H9 (cell line): Measurements from ENCODE around the gene UNC5B. TPM values are rescaled to one million over a fixed set of nuclear protein-coding genes. Genes with fewer than 3 reads are reported as not detected.

Experiments
- DNase-seq: peaks from one replicate; pipeline ENCODE4 v3.0.0-alpha.2; 2017
- H2AFZ ChIP-seq: one replicate; pipeline ENCODE4 v1.6.1; 2013; ENCODE audit warnings: mild to moderate bottlenecking, low read length, control low read depth, moderate library complexity
- H2AK5ac ChIP-seq: 2 replicates; pipeline ENCODE4 v1.6.1; 2013; ENCODE audit warnings: low read length, control low read depth, mixed read lengths; ENCODE audit not compliant: insufficient read length
- H2BK120ac ChIP-seq: one replicate; pipeline ENCODE4 v1.6.1; 2013; ENCODE audit warnings: low read depth, mild to moderate bottlenecking, low read length, control low read depth, inconsistent platforms; ENCODE audit not compliant: poor library complexity, severe bottlenecking
- H2BK12ac ChIP-seq: 2 replicates; pipeline ENCODE4 v1.6.1; 2013; ENCODE audit warnings: low read length, control low read depth, mixed read lengths, low read depth; ENCODE audit not compliant: insufficient read length
- H2BK15ac ChIP-seq: 2 replicates; pipeline ENCODE4 v1.6.1; 2013; ENCODE audit warnings: low read depth, low read length, control low read depth
- H2BK20ac ChIP-seq: one replicate; pipeline ENCODE4 v1.6.1; 2013; ENCODE audit warnings: low read depth, mild to moderate bottlenecking, low read length, control low read depth, inconsistent platforms; ENCODE audit not compliant: poor library complexity, severe bottlenecking
- H2BK5ac ChIP-seq: 2 replicates; pipeline ENCODE4 v1.6.1; 2013; ENCODE audit warnings: low read length, control low read depth, mixed read lengths; ENCODE audit not compliant: insufficient read length
- H3K14ac ChIP-seq: 2 replicates; pipeline ENCODE4 v1.6.1; 2013; ENCODE audit warnings: low read length, control low read depth; ENCODE audit not compliant: insufficient read depth
- H3K18ac ChIP-seq: 2 replicates; pipeline ENCODE4 v1.6.1; 2013; ENCODE audit warnings: low read depth, mild to moderate bottlenecking, mixed read lengths, low read length, control low read depth; ENCODE audit not compliant: insufficient read length
- H3K23ac ChIP-seq: 2 replicates; pipeline ENCODE4 v1.6.1; 2013; ENCODE audit warnings: low read length, control low read depth, mixed read lengths, low read depth; ENCODE audit not compliant: insufficient read length
- H3K23me2 ChIP-seq: 2 replicates; pipeline ENCODE4 v1.6.1; 2013; ENCODE audit warnings: low read depth, mild to moderate bottlenecking, mixed read lengths, low read length, control low read depth; ENCODE audit not compliant: insufficient read length, poor library complexity, severe bottlenecking
- H3K27ac ChIP-seq: 2 replicates; pipeline ENCODE4 v1.5.1; 2013; ENCODE audit warnings: low read length, control low read depth, mixed read lengths, low read depth; ENCODE audit not compliant: insufficient read length
- H3K27me3 ChIP-seq: 2 replicates; pipeline ENCODE4 v1.6.1; 2013; ENCODE audit warnings: low read length, control low read depth, inconsistent platforms; ENCODE audit not compliant: insufficient read depth
- H3K4ac ChIP-seq: 2 replicates; pipeline ENCODE4 v1.6.1; 2013; ENCODE audit warnings: low read depth, mild to moderate bottlenecking, control low read depth, inconsistent platforms, low read length, moderate library complexity
- H3K4me1 ChIP-seq: 2 replicates; pipeline ENCODE4 v1.6.1; 2013; ENCODE audit warnings: low read length, control low read depth, inconsistent platforms; ENCODE audit not compliant: insufficient read depth
- H3K4me2 ChIP-seq: 2 replicates; pipeline ENCODE4 v1.6.1; 2013; ENCODE audit warnings: low read length, control low read depth, mixed read lengths; ENCODE audit not compliant: insufficient read length, insufficient read depth
- H3K56ac ChIP-seq: 2 replicates; pipeline ENCODE4 v1.6.1; 2013; ENCODE audit warnings: low read depth, mild to moderate bottlenecking, mixed read lengths, low read length, control low read depth; ENCODE audit not compliant: insufficient read length
- H3K79me1 ChIP-seq: 2 replicates; pipeline ENCODE4 v1.6.1; 2013; ENCODE audit warnings: low read depth, mild to moderate bottlenecking, moderate library complexity, low read length, control low read depth, inconsistent platforms; ENCODE audit not compliant: insufficient read depth, poor library complexity, severe bottlenecking
- H3K79me2 ChIP-seq: 2 replicates; pipeline ENCODE4 v1.6.1; 2013; ENCODE audit warnings: low read length, control low read depth, inconsistent platforms; ENCODE audit not compliant: insufficient read depth
- H3K9ac ChIP-seq: 2 replicates; pipeline ENCODE4 v1.6.1; 2013; ENCODE audit warnings: low read length, control low read depth, mixed read lengths; ENCODE audit not compliant: insufficient read length; ENCODE audit errors: extremely low read depth
- H3K9me3 ChIP-seq: one replicate; pipeline ENCODE4 v1.6.1; 2013; ENCODE audit warnings: low read depth, low read length, inconsistent platforms; ENCODE audit not compliant: control insufficient read depth
- H3T11ph ChIP-seq: one replicate; pipeline ENCODE4 v1.6.1; 2013; ENCODE audit warnings: mild to moderate bottlenecking, low read length, control low read depth, inconsistent platforms
- H4K20me1 ChIP-seq: one replicate; pipeline ENCODE4 v1.6.1; 2013; ENCODE audit not compliant: control insufficient read depth, insufficient read length, insufficient read depth
- H4K5ac ChIP-seq: 2 replicates; pipeline ENCODE4 v1.6.1; 2013; ENCODE audit warnings: low read depth, mild to moderate bottlenecking, mixed read lengths, low read length, control low read depth; ENCODE audit not compliant: insufficient read length
- H4K8ac ChIP-seq: replicated peaks from 2 replicates; pipeline ENCODE4 v1.6.1; 2013; ENCODE audit warnings: low read length, control low read depth, mixed read lengths, low read depth; ENCODE audit not compliant: insufficient read length
- H4K91ac ChIP-seq: 2 replicates; pipeline ENCODE4 v1.6.1; 2013; ENCODE audit warnings: low read depth, mild to moderate bottlenecking, moderate library complexity, mixed read lengths, low read length, control low read depth; ENCODE audit not compliant: insufficient read length
- H3K27ac Mint-ChIP-seq, 3 experiments: 2 replicates in 2 of 3; 3 replicates in 1 of 3; pipeline ENCODE4 v1.8.0; 2020 to 2021; ENCODE audit warnings: mixed read lengths in 3 of 3, mild to moderate bottlenecking in 1 of 3, moderate library complexity in 1 of 3
- H3K27me3 Mint-ChIP-seq: 2 replicates; pipeline ENCODE4 v1.8.0; 2021; ENCODE audit warnings: low read depth, mild to moderate bottlenecking, moderate library complexity, mixed read lengths
- H3K36me3 Mint-ChIP-seq, 3 experiments: 2 replicates in 2 of 3; 3 replicates in 1 of 3; pipeline ENCODE4 v1.8.0; 2020 to 2021; ENCODE audit warnings: low read depth in 3 of 3, mixed read lengths in 3 of 3; ENCODE audit not compliant: insufficient read depth in 1 of 3
- H3K4me1 Mint-ChIP-seq, 2 experiments: 2 replicates each; pipeline ENCODE4 v1.8.0; 2020; ENCODE audit warnings: mixed read lengths in 2 of 2
- H3K4me3 Mint-ChIP-seq, 2 experiments: 2 replicates in 1 of 2; 3 replicates in 1 of 2; pipeline ENCODE4 v1.8.0; 2020 to 2021; ENCODE audit warnings: mild to moderate bottlenecking in 2 of 2, mixed read lengths in 2 of 2, moderate library complexity in 1 of 2
- H3K9me3 Mint-ChIP-seq, 2 experiments: 2 replicates in 1 of 2; 3 replicates in 1 of 2; pipeline ENCODE4 v1.8.0; 2020; ENCODE audit warnings: mild to moderate bottlenecking in 2 of 2, mixed read lengths in 2 of 2, moderate library complexity in 1 of 2
- WGBS: extraction: QIAGEN DNeasy Blood & Tissue Kit; methylation state at CpG from one replicate; pipeline ENCODE4 v1.1.7; 2013; ENCODE audit warnings: missing lambda C conversion rate, low lambda C conversion rate, mixed read lengths; ENCODE audit not compliant: insufficient read length; ENCODE audit errors: extremely low coverage; 5-methylcytosine and 5-hydroxymethylcytosine counted together
- total RNA-seq: library from RNA; stranded (reverse); gene quantifications from 2 replicates; pipeline ENCODE4 v1.2.1, GENCODE V29; 2021
- TF ChIP-seq, protein P1 (sequence below): fragments of 200-600 bp; sonication (generic); conservative IDR thresholded peaks from 3 replicates; pipeline ENCODE4 v1.8.0; 2021; ENCODE audit warnings: antibody characterized with exemption, mild to moderate bottlenecking

Gene UNC5B
- total RNA-seq, 1 experiment from 2014 or later = 28.4 TPM

DNA sequence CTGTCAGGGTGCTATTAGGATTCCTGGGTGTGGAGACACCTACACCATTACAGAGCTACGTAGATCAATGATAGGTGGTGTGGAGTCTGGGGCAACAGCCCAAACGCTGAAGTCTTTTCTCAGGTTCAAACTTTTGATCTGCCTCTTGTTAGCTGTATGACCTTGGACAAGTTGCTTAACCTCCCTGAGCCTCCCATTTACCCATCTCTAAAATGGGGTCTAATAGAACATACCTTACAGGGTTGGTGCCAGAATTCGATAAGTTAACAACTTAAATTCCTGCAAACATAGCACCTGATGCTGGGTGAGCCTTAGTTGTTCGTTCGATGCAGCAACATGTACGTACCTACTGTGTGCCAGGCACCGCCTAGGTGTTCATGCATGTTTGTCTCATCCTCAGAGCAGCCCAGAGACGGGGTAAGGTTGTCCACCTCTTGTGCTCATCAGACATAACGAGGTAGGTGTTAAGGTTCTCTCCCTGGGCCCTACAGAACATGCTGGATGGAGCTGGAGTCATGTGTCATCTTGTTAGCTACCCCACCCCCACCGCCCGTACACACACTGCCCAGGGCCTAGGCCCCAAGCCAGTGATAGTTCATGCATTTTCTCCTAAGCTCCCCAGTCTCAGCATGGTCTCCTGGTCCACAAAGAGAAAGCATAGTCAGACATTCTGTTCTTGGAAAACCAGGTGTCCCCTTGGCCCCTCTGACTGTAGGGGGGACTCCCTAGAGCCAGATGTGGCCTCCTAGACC lies 65.7 kb downstream of the UNC5B start:
- H4K20me1 ChIP-seq = no peaks in the 10 kb centered on the region
- no peak overlapping the region for H3K4me2 ChIP-seq
- no peak overlapping the region for H3K14ac ChIP-seq
- H4K91ac ChIP-seq = no peak overlapping the region
- H3K27me3 ChIP-seq = no peaks in the 10 kb centered on the region
- H3K56ac ChIP-seq = no peak overlapping the region
- no peak overlapping the region for H4K8ac ChIP-seq
- H3K36me3 Mint-ChIP-seq = peaks cover 7 to 15% (median 13%) of the 10 kb centered on the region in 3 experiments; a peak in 6 of 7 replicates
- H3K27ac Mint-ChIP-seq = peak overlapping the region in 1 of 3 experiments; percentile 82; a peak in 1 of 7 replicates
- peaks cover 38 to 43% of the 10 kb centered on the region in 2 experiments for H3K4me1 Mint-ChIP-seq
- H2BK12ac ChIP-seq = no peak overlapping the region
- no peak overlapping the region for H3K23ac ChIP-seq
- H3K9me3 Mint-ChIP-seq = no peaks in the 10 kb centered on the region
- no peak overlapping the region for H2BK20ac ChIP-seq
- no peaks in the 10 kb centered on the region for H3K79me2 ChIP-seq
- H3K27me3 Mint-ChIP-seq = no peaks in the 10 kb centered on the region
- no peak overlapping the region for H4K5ac ChIP-seq
- H3K4me3 Mint-ChIP-seq = no peak overlapping the region
- H3K27ac ChIP-seq = no peak overlapping the region
- H2BK5ac ChIP-seq = no peak overlapping the region
- WGBS = no CpG with 5 or more reads among the region's 11 CpGs
- H2BK120ac ChIP-seq = no peak overlapping the region
- H2AFZ ChIP-seq = no peak overlapping the region
- H3K23me2 ChIP-seq = no peaks in the 10 kb centered on the region
- no peak overlapping the region for H3K4ac ChIP-seq
- DNase-seq = no peak
- no peak overlapping the region for H3K18ac ChIP-seq
- TF ChIP-seq, protein P1, sequence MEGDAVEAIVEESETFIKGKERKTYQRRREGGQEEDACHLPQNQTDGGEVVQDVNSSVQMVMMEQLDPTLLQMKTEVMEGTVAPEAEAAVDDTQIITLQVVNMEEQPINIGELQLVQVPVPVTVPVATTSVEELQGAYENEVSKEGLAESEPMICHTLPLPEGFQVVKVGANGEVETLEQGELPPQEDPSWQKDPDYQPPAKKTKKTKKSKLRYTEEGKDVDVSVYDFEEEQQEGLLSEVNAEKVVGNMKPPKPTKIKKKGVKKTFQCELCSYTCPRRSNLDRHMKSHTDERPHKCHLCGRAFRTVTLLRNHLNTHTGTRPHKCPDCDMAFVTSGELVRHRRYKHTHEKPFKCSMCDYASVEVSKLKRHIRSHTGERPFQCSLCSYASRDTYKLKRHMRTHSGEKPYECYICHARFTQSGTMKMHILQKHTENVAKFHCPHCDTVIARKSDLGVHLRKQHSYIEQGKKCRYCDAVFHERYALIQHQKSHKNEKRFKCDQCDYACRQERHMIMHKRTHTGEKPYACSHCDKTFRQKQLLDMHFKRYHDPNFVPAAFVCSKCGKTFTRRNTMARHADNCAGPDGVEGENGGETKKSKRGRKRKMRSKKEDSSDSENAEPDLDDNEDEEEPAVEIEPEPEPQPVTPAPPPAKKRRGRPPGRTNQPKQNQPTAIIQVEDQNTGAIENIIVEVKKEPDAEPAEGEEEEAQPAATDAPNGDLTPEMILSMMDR = no peak
- no peak overlapping the region for H3T11ph ChIP-seq
- H2BK15ac ChIP-seq = no peak overlapping the region
- H3K9ac ChIP-seq = no peak overlapping the region
- H3K9me3 ChIP-seq = no peaks in the 10 kb centered on the region
- no peak overlapping the region for H2AK5ac ChIP-seq
- no peaks in the 10 kb centered on the region for H3K79me1 ChIP-seq
- peaks cover 5% of the 10 kb centered on the region; the same call in 1 of the 2 replicates for H3K4me1 ChIP-seq
